OCI-LY7 (cell line): Measurements from ENCODE around the gene RAMP1.

ENCODE experiments used
- CTCF ChIP-seq: fragments of 200-600 bp; sonication (generic); conservative IDR thresholded peaks from 2 replicates; pipeline ENCODE4 v1.5.1; 2014; ENCODE audit warnings: mild to moderate bottlenecking, antibody characterized with exemption, low read length, moderate library complexity, mixed read lengths
- EZH2phosphoT487 ChIP-seq: fragments of 200-600 bp; sonication (generic); IDR thresholded peaks from 2 replicates; pipeline ENCODE4 v1.6.1; 2018; ENCODE audit warnings: low read depth, borderline replicate concordance, mild to moderate bottlenecking, mixed run types, antibody characterized with exemption, low read length, moderate library complexity, mixed read lengths

- TF ChIP-seq CTCF, result no peak
- TF ChIP-seq EZH2phosphoT487, result no peak
These were observed 18.4 kb upstream of the RAMP1 start for GRCh38 chr2:237841051-237841450.
